DOHH2 (cell line): ENCODE results near the gene EEA1.

ENCODE experiments used
- H3F3A ChIP-seq: fragments of 200-600 bp; sonication (generic), shearing (Covaris generic); 2 replicates; pipeline ENCODE4 v1.6.0; 2016; ENCODE audit warnings: antibody characterized with exemption, mild to moderate bottlenecking; ENCODE audit not compliant: control insufficient read depth, insufficient read depth
- H3K27ac ChIP-seq: fragments of 200-600 bp; sonication (generic); 2 replicates; pipeline ENCODE4 v1.5.1; 2014; ENCODE audit warnings: low read depth, mild to moderate bottlenecking, low read length, moderate library complexity
- H3K27me3 ChIP-seq: fragments of 200-600 bp; sonication (generic); 2 replicates; pipeline ENCODE4 v1.6.1; 2014; ENCODE audit warnings: mild to moderate bottlenecking, low read length, mixed read lengths; ENCODE audit not compliant: control insufficient read depth
- H3K36me3 ChIP-seq: fragments of 200-600 bp; sonication (generic); 2 replicates; pipeline ENCODE4 v1.6.1; 2014; ENCODE audit warnings: mild to moderate bottlenecking, low read length, moderate library complexity, mixed read lengths; ENCODE audit not compliant: control insufficient read depth
- H3K4me1 ChIP-seq: fragments of 200-600 bp; sonication (generic); 2 replicates; pipeline ENCODE4 v1.6.1; 2014; ENCODE audit warnings: mild to moderate bottlenecking, low read length, mixed read lengths; ENCODE audit not compliant: control insufficient read depth
- H3K4me2 ChIP-seq: fragments of 200-600 bp; sonication (generic); 2 replicates; pipeline ENCODE4 v1.6.0; 2014; ENCODE audit warnings: mild to moderate bottlenecking, low read length, moderate library complexity
- H3K4me3 ChIP-seq: fragments of 200-600 bp; sonication (generic); 2 replicates; pipeline ENCODE4 v1.5.1; 2014; ENCODE audit warnings: mild to moderate bottlenecking, low read length, mixed read lengths
- H3K79me2 ChIP-seq: fragments of 200-600 bp; sonication (generic); 2 replicates; pipeline ENCODE4 v1.6.1; 2014; ENCODE audit warnings: mild to moderate bottlenecking, low read length, mixed read lengths; ENCODE audit not compliant: control insufficient read depth
- H3K9me2 ChIP-seq: fragments of 200-600 bp; sonication (generic); replicated peaks from 2 replicates; pipeline ENCODE4 v1.6.1; 2014; ENCODE audit warnings: mild to moderate bottlenecking, low read length, mixed read lengths; ENCODE audit not compliant: control insufficient read depth
- H3K9me3 ChIP-seq: fragments of 200-600 bp; sonication (generic); 2 replicates; pipeline ENCODE4 v1.6.1; 2014; ENCODE audit warnings: antibody characterized with exemption, low read length, mixed read lengths; ENCODE audit not compliant: control insufficient read depth, insufficient read depth
- H4K20me1 ChIP-seq: fragments of 200-600 bp; sonication (generic); 2 replicates; pipeline ENCODE4 v1.6.0; 2014; ENCODE audit warnings: low read depth, mild to moderate bottlenecking, antibody characterized with exemption, low read length, moderate library complexity; ENCODE audit not compliant: control insufficient read depth, insufficient read depth
- EZH2phosphoT487 ChIP-seq: fragments of 200-600 bp; sonication (generic); IDR thresholded peaks from 2 replicates; pipeline ENCODE4 v1.6.1; 2017; ENCODE audit warnings: borderline replicate concordance, mild to moderate bottlenecking, antibody characterized with exemption, low read length, moderate library complexity, mixed read lengths
- TF ChIP-seq, protein P1 (sequence below): fragments of 200-600 bp; sonication (generic); IDR thresholded peaks from one replicate; pipeline ENCODE4 v1.5.1; 2014; ENCODE audit warnings: antibody characterized with exemption, mild to moderate bottlenecking, low read depth, low read length; ENCODE audit not compliant: poor library complexity, severe bottlenecking

EEA1 gene

GRCh38 chr12:92877904-92878303, 51.2 kb downstream of the EEA1 start:
- Histone ChIP-seq H3K27ac (no peak overlapping the region), H3K9me2 (no peaks in the 10 kb centered on the region), H3K4me3 (no peak overlapping the region), H3K4me2 (no peak overlapping the region), H3K36me3 (peaks cover 4% of the 10 kb centered on the region; the same call in 1 of the 2 replicates), H3F3A (no peaks in the 10 kb centered on the region), H3K79me2 (peaks cover 11% of the 10 kb centered on the region), H3K9me3 (no peaks in the 10 kb centered on the region), H4K20me1 (0 out of 2 replicates have a peak, but pooled peaks cover 4% of the 10 kb centered on the region), H3K27me3 (no peaks in the 10 kb centered on the region), H3K4me1 (no peaks in the 10 kb centered on the region)
- TF ChIP-seq, protein P1, sequence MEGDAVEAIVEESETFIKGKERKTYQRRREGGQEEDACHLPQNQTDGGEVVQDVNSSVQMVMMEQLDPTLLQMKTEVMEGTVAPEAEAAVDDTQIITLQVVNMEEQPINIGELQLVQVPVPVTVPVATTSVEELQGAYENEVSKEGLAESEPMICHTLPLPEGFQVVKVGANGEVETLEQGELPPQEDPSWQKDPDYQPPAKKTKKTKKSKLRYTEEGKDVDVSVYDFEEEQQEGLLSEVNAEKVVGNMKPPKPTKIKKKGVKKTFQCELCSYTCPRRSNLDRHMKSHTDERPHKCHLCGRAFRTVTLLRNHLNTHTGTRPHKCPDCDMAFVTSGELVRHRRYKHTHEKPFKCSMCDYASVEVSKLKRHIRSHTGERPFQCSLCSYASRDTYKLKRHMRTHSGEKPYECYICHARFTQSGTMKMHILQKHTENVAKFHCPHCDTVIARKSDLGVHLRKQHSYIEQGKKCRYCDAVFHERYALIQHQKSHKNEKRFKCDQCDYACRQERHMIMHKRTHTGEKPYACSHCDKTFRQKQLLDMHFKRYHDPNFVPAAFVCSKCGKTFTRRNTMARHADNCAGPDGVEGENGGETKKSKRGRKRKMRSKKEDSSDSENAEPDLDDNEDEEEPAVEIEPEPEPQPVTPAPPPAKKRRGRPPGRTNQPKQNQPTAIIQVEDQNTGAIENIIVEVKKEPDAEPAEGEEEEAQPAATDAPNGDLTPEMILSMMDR: no peak
- no peak for TF ChIP-seq EZH2phosphoT487

GRCh38 chr12:92876496-92876895, 52.6 kb downstream of the EEA1 start:
- no peaks in the 10 kb centered on the region for H3K27me3 ChIP-seq
- TF ChIP-seq, protein P1: no peak
- no peak for TF ChIP-seq EZH2phosphoT487
- no peak overlapping the region for H3K4me3 ChIP-seq
- H3K4me2 ChIP-seq: no peak overlapping the region
- no peaks in the 10 kb centered on the region for H3K9me3 ChIP-seq
- H3K9me2 ChIP-seq: no peaks in the 10 kb centered on the region
- H4K20me1 ChIP-seq: 0 out of 2 replicates have a peak, but pooled peaks cover 4% of the 10 kb centered on the region
- H3K27ac ChIP-seq: no peak overlapping the region
- H3K79me2 ChIP-seq: peaks cover 11% of the 10 kb centered on the region
- H3F3A ChIP-seq: no peaks in the 10 kb centered on the region
- no peaks in the 10 kb centered on the region for H3K4me1 ChIP-seq
- H3K36me3 ChIP-seq: peaks cover 4% of the 10 kb centered on the region; the same call in 1 of the 2 replicates

DNA sequence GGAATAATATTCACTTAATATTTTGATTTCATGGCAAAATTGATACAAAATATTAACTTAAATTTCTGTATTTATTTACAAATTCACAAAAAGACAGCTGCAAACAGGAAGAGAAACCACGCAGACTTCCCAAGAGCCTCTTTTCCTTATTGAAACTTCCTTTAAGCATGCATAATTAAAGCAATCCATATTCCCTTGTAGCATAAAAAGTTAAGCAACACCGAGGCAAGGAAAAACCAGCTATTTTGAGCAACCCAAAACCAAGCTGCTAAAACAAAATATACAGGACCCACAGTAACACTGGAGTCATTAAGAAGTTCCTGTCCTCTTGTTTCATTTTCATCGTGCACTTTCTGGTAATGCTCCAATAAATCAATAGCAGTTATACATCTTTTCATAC, 58.0 kb downstream of the EEA1 start:
- Histone ChIP-seq H3K4me2 (no peak overlapping the region), H4K20me1 (0 out of 2 replicates have a peak, but pooled peaks cover 4% of the 10 kb centered on the region), H3K27me3 (no peaks in the 10 kb centered on the region), H3K79me2 (peaks cover 13% of the 10 kb centered on the region), H3K4me1 (no peaks in the 10 kb centered on the region), H3K27ac (no peak overlapping the region), H3K4me3 (no peak overlapping the region), H3K9me2 (no peaks in the 10 kb centered on the region), H3K9me3 (no peaks in the 10 kb centered on the region), H3K36me3 (no peaks in the 10 kb centered on the region), H3F3A (no peaks in the 10 kb centered on the region)
- TF ChIP-seq, protein P1: no peak
- TF ChIP-seq EZH2phosphoT487: no peak

DNA sequence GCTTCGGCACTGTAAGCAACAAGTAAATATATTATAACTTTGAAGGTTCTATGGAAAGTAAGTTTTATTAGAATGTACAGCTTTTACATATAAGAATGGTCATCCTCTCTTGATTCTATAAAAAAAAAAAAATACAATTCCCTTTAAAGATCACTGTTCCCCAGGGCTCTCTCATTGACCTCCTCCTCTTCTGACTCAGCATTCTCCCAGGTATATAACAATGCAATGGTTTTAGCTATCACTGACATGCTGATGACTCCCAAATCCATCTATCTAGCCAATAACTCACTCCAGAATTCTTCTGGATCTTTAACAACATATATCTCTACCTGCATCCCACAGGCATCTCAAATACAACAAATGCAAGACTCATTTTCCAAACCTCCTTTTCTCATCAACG, 62.7 kb downstream of the EEA1 start:
- Histone ChIP-seq H4K20me1 (no peaks in the 10 kb centered on the region), H3K4me2 (no peak overlapping the region), H3K27ac (no peak overlapping the region), H3K4me1 (no peaks in the 10 kb centered on the region), H3K27me3 (no peaks in the 10 kb centered on the region), H3K36me3 (peaks cover 18% of the 10 kb centered on the region), H3K9me3 (no peaks in the 10 kb centered on the region), H3F3A (no peaks in the 10 kb centered on the region), H3K79me2 (peaks cover 7% of the 10 kb centered on the region), H3K4me3 (no peak overlapping the region), H3K9me2 (no peaks in the 10 kb centered on the region)
- no peak for TF ChIP-seq EZH2phosphoT487
- TF ChIP-seq, protein P1: no peak
